ENCODE measurements around the gene ARPC5L. TPM values are rescaled to one million over a fixed set of nuclear protein-coding genes. Genes with fewer than 3 reads are reported as not detected.
"Not testable (repeated sequence)": the region's sequence is repeated elsewhere in the genome, so short reads cannot be mapped to it uniquely, and the experiment has no call there.

ARPC5L gene
- total RNA-seq, 1 experiment from 2014 or later: 59.7 TPM

GRCh38 chr9:124838132-124838531 is 23.8 kb upstream of the ARPC5L start:
- DNase-seq, H3K27me3 ChIP-seq, H3K9me3 ChIP-seq, H3K36me3 ChIP-seq, H3K4me3 ChIP-seq: not testable (repeated sequence)

DNA sequence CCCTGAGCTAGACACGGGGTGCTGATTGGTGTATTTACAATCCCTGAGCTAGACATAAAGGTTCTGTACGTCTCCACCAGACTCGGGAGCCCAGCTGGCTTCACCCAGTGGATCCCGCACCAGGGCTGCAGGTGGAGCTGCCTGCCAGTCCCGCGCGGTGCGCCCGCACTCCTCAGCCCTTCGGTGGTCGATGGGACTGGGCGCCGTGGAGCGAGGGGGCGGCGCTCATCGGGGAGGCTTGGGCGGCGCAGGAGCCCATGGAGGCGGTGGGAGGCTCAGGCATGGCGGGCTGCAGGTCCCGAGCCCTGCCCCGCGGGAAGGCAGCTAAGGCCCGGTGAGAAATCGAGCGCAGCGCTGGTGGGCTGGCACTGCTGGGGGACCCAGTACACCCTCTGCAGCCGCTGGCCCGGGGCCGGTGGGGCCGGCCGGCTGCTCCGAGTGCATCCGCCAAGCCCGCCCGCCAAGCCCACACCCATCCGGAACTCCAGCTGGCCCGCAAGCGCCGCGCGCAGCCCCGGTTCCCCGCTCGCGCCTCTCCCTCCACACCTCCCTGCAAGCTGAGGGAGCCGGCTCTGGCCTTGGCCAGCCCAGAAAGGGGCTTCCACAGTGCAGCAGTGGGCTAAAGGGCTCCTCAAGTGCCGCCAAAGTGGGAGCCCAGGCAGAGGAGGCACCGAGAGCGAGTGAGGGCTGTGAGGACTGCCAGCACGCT is 23.2 kb upstream of the ARPC5L start:
- not testable (repeated sequence) for H3K4me3 ChIP-seq, H3K9me3 ChIP-seq, H3K36me3 ChIP-seq, H3K27me3 ChIP-seq, DNase-seq

GRCh38 chr9:124839612-124840299 is 22.2 kb upstream of the ARPC5L start:
- peak; percentile 24 for DNase-seq
- no peaks in the 10 kb centered on the region for H3K9me3 ChIP-seq
- no peak overlapping the region for H3K4me3 ChIP-seq
- H3K36me3 ChIP-seq: no peaks in the 10 kb centered on the region
- no peaks in the 10 kb centered on the region for H3K27me3 ChIP-seq

DNA sequence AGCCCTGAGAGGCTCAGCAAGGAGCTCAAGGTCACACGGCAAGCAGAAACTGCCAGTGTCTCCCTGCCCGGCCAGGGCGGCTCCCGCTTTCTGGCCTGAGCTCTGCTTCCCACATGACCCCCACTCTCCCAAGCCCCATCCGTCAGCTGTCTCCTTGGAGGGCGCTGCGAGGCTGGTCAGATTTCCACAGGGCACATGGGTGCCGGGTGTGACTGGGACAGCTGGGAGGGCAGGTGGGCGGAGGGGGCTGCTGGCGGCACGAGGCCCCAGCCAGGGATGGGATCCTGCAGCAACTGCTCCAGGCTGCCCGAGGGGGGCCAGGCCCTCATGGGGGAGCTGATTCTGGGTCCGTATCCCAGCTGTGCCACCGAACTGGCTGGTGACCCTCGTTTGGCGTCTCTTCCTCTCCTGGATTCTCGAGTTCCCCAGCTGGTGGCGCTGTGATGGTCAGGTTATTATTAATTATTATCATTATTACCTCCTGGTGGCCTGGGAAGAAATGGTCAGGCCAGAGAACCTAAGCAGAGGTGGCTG is 21.6 kb upstream of the ARPC5L start:
- Histone ChIP-seq H3K36me3 (no peaks in the 10 kb centered on the region), H3K27me3 (no peaks in the 10 kb centered on the region), H3K4me3 (no peak overlapping the region), H3K9me3 (no peaks in the 10 kb centered on the region)
- no peak for DNase-seq

DNA sequence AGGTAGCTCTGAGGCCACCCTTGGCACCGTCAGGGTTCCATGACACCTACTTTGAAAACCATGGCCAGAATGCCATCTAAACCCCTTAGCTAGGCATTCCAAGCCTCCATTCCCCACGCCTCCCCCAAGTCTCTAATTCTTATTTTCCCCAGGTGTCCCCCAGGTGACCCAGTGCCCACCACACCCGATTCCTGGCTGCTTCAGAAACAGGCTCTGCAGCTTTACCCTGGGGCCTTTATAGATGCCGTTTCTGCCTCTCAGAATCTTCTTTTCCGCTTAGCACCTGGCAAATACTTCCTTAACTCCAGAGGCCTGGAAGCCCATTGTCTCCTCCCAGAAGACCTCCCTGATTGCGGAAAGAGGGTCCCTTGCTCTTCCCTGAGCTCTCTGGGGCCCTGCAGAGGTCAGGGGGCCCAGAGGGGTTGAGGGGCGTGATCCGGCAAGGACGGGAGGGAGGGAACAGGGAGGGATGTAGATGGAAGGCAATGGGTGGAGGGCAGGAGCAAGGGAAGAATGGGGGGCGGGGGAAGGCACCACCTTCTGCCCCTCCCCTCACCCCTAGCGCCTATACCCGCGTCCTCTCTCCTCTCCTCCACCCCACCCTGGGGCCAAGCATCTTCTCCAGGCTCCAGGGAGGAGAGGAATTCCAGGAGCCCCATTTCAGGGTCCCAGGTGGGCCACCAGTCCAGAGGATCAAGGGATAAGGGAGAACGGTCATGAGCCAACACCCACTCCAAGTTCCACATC is 20.7 kb upstream of the ARPC5L start:
- Histone ChIP-seq H3K4me3 (no peak overlapping the region), H3K27me3 (no peaks in the 10 kb centered on the region), H3K36me3 (no peaks in the 10 kb centered on the region), H3K9me3 (no peaks in the 10 kb centered on the region)
- DNase-seq: no peak

GRCh38 chr9:124843456-124844034 is 18.4 kb upstream of the ARPC5L start:
- H3K9me3 ChIP-seq: no peaks in the 10 kb centered on the region
- no peaks in the 10 kb centered on the region for H3K36me3 ChIP-seq
- DNase-seq: no peak
- H3K4me3 ChIP-seq: no peak overlapping the region
- H3K27me3 ChIP-seq: no peaks in the 10 kb centered on the region

- DNase-seq: no peak
- no peak overlapping the region for H3K4me3 ChIP-seq
- no peaks in the 10 kb centered on the region for H3K27me3 ChIP-seq
- no peaks in the 10 kb centered on the region for H3K9me3 ChIP-seq
- H3K36me3 ChIP-seq: no peaks in the 10 kb centered on the region
Observed at GRCh38 chr9:124844291-124844690, 17.6 kb upstream of the ARPC5L start.

DNA sequence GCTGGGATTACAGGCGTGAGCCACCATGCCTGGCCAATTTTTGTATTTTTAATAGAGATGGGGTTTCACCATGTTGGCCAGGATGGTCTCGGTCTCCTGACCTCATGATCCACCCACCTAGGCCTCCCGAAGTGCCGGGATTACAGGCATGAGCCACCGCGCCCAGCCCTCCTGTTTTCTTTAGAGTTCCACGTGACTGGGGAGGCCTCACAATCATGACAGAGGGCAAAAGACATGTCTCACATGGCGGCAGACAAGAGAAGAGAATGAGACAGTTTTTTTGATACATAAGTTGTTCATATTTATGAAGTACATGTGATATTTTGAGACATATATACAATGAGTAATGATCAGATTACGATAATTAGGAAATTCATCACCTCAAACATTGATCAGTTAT is 15.5 kb upstream of the ARPC5L start:
- H3K27me3 ChIP-seq, DNase-seq, H3K4me3 ChIP-seq, H3K36me3 ChIP-seq, H3K9me3 ChIP-seq: not testable (repeated sequence)

DNA sequence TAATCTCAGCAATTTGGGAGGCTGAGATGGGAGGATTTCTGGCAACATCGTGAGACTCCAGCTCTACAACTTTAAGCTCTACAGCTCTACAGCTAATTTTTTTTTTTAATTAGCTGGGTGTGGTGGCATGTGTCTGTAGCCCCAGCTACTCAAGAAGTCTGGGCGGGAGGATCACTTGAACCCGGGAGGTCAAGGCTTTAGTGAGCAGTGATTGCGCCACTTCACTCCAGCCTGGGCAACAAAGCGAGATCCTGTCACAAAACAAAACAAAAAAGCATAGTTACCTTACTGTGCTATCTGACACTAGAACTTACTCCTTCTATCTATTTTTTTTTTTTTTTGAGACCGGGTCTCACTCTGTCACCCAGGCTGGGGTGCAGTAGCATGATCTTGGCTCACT is 15.0 kb upstream of the ARPC5L start:
- no peak for DNase-seq
- no peak overlapping the region for H3K4me3 ChIP-seq
- no peaks in the 10 kb centered on the region for H3K9me3 ChIP-seq
- no peaks in the 10 kb centered on the region for H3K36me3 ChIP-seq
- no peaks in the 10 kb centered on the region for H3K27me3 ChIP-seq

- Histone ChIP-seq H3K4me3 (no peak overlapping the region), H3K27me3 (no peaks in the 10 kb centered on the region), H3K36me3 (no peaks in the 10 kb centered on the region), H3K9me3 (no peaks in the 10 kb centered on the region)
- DNase-seq: no peak
Observed at GRCh38 chr9:124849801-124850200, 12.1 kb upstream of the ARPC5L start.

DNA sequence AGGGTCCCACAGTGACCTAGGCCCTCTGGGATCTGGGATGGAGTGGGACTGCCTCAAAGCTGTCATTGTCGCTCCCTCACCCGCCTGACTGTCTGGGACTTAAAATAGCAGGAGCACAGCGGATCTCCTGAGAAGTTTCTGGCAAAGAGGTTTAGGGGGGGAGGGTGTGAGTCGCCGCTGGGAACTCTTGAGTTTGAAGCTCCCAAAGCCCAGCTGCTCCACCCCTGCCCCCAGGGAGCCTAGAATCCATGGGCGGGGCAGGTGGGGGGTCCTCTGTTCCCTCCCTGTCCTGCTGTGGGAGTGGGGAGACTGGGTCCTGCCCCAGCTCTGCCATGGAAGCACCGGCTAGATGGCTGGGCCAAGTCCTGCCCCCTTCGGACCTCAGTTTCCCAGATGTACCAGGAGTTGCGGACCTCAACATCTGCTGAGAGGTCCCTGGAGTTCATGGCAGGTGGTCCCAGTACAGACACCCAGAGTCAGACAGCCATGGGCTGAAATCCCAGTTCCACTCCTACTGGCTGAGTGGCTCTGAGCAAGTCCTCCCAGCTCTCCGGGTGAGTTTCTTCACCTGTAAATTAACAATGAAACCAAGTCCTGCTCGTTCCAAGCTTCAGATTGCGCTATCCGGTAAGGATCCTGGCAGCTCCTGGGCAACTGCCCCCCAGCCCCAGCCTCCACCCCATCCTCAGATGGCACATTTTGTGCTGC is 9.7 kb upstream of the ARPC5L start:
- DNase-seq: no peak

DNA sequence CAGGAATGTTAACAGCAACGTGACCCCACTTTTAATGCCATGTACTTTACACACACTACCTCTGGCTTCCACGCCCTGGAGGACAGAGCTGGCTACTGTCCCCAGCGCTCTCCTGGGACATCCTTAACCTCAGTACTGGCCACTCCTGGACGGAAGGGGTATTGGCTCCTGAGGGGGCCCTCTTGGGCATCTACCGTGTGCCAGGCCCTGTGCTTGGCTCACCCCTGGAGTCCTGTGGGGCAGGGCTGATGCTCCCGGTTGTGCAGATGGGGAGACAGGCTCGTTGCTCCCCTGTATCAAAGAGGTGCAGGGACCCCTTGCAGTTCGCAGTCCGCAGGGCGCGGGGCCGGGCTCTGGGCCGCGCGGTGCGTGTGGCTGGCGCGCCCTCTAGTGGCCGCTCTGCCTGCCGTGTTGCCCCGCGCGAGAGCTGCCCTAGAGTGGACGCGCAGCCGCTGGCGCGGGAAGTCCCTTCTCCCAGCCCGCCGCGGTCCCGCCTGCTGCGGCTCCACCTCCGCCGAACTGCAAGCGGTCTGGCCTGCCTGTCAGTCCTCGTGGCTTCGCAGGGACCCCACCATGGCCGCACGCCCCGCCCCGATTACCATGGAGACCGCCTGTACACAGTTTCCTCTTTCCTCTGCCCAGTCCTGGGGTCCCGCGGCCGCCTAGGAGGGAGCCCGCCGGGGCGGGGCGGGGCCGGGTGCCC is 8.9 kb upstream of the ARPC5L start, which contains the start of gene WDR38:
TSS of gene WDR38 (plus strand) at position 632 of the 703 bp plus-strand sequence. CDS start 72 bp downstream, outside the sequence.
- Histone ChIP-seq H3K27me3 (no peaks in the 10 kb centered on the region), H3K9me3 (no peaks in the 10 kb centered on the region), H3K4me3 (peak within 1 kb of the TSS; percentile 36), H3K36me3 (peaks cover 19% of the 10 kb centered on the region)
- peak; percentile 72 for DNase-seq

More for the DNA sequence above, 9.7 kb upstream of the ARPC5L start:
- Histone ChIP-seq H3K4me3 (no peak overlapping the region), H3K27me3 (no peaks in the 10 kb centered on the region), H3K36me3 (peaks cover 12% of the 10 kb centered on the region), H3K9me3 (no peaks in the 10 kb centered on the region)

DNA sequence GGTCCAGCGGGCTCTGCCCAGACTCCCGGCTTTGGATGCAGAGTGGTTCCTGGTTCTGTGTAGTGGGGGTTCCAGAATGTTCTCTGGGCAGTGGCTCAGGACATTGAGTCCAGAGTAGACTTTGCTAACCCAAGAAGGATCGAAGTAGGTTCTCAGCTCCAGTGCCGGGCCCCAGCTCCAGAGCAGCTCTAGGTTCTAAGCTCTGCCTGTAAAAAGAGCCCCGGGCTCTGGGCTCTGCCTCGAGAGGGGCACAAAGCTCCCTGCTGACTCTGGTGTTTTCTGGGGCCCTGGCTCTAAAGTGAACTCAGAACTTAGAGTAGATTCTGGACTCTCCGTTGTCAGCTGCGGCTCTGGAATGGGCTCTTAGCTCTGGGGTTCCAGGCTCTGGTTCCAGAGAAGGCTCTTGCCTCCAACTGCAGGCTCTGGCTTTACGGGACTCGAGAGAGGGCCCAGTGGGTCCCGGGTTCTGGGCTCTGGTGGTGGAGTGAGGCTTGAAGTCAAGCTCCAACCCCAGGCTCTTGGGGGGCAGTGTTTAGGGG is 8.3 kb upstream of the ARPC5L start:
- DNase-seq: no peak
- Histone ChIP-seq H3K27me3 (no peaks in the 10 kb centered on the region), H3K36me3 (peaks cover 26% of the 10 kb centered on the region), H3K4me3 (peak overlapping the region; percentile 36), H3K9me3 (no peaks in the 10 kb centered on the region)

GRCh38 chr9:124854161-124854560 is 7.8 kb upstream of the ARPC5L start:
- Histone ChIP-seq H3K9me3 (no peaks in the 10 kb centered on the region), H3K36me3 (peaks cover 30% of the 10 kb centered on the region), H3K27me3 (no peaks in the 10 kb centered on the region), H3K4me3 (no peak overlapping the region)
- no peak for DNase-seq

DNA sequence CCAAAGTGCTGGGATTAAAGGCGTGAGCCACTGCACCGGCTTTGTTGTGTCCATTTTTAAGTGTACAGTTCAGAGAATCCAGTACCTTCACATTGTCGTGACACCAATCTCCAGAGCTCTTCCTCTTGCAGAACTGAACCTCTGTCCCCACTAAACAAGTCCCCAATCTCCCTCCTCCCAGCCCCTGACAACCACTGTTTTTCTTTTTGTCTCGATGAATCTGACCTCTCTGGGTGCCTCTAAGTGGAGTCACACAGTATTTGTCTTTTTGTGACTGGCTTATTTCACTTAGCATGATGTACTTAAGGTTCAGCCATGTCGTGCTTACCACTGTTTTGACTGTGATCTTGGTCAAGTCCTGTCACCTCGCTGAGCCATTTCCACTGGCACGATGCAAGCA is 7.1 kb upstream of the ARPC5L start:
- no peaks in the 10 kb centered on the region for H3K9me3 ChIP-seq
- DNase-seq: no peak
- peaks cover 37% of the 10 kb centered on the region for H3K36me3 ChIP-seq
- no peak overlapping the region for H3K4me3 ChIP-seq
- H3K27me3 ChIP-seq: no peaks in the 10 kb centered on the region

GRCh38 chr9:124855566-124855943 is 6.4 kb upstream of the ARPC5L start:
- H3K27me3 ChIP-seq: no peaks in the 10 kb centered on the region
- no peak overlapping the region for H3K4me3 ChIP-seq
- H3K9me3 ChIP-seq: no peaks in the 10 kb centered on the region
- H3K36me3 ChIP-seq: peaks cover 44% of the 10 kb centered on the region
- DNase-seq: no peak

All from MG63 (cell line).